ENCODE results near the gene GIPR.

- TF ChIP-seq EZH2 (IDR thresholded peaks at IDR 0.05; ENCODE audit: insufficient read depth, poor library complexity, severe bottlenecking) (no peak), EZH2phosphoT487 (IDR thresholded peaks at IDR 0.05; ENCODE audit: insufficient read depth, low read depth) (no peak)
Observed at GRCh38 chr19:45643927-45644771, 23.9 kb upstream of the GIPR start.

All from GM23248 (cell line).